ENCODE measurements around the gene ARRDC3. TPM values are rescaled to one million over a fixed set of nuclear protein-coding genes. Genes with fewer than 3 reads are reported as not detected.
"Not testable (repeated sequence)": the region's sequence is repeated elsewhere in the genome, so short reads cannot be mapped to it uniquely, and the experiment has no call there.

Gene ARRDC3
- total RNA-seq, 2 experiments from 2014 or later, result 13.5 to 42.8 TPM

GRCh38 chr5:91407204-91407603 is 24.1 kb upstream of the ARRDC3 start:
- no peak for ATAC-seq
- Mint-ChIP-seq H3K9me3 (ENCODE audit: low read depth) (no peaks in the 10 kb centered on the region), H3K4me1 (no peaks in the 10 kb centered on the region), H3K4me3 (no peak overlapping the region), H3K36me3 (no peaks in the 10 kb centered on the region), H3K27me3 (no peaks in the 10 kb centered on the region), H3K27ac (no peak overlapping the region)
- CTCF ChIA-PET, result interaction anchor here (4.5 kb wide), 1 partner anchor 13 kb away, joined by 18 read pairs; no protein-coding TSS in a partner anchor
- no peak for DNase-seq

- Mint-ChIP-seq H3K36me3 (peaks cover 2% of the 10 kb centered on the region), H3K27ac (no peak overlapping the region), H3K9me3 (ENCODE audit: low read depth) (no peaks in the 10 kb centered on the region), H3K27me3 (no peaks in the 10 kb centered on the region), H3K4me1 (peaks cover under 1% of the 10 kb centered on the region), H3K4me3 (no peak overlapping the region)
- ATAC-seq (no peak), DNase-seq (no peak)
- CTCF ChIA-PET, result interaction anchor here (0.9 to 1.0 kb wide), 2 partner anchors 18 to 20 kb away, joined by 3 read pairs; no protein-coding TSS in a partner anchor
These were observed 20.3 kb upstream of the ARRDC3 start for GRCh38 chr5:91403438-91403837.

GRCh38 chr5:91401175-91401574 is 18.1 kb upstream of the ARRDC3 start:
- CTCF ChIA-PET, result interaction anchor here (0.9 kb wide), 1 partner anchor 18 kb away, joined by 4 read pairs; no protein-coding TSS in a partner anchor
- H3K4me1 Mint-ChIP-seq, result peaks cover 18% of the 10 kb centered on the region
- H3K36me3 Mint-ChIP-seq, result peaks cover 7% of the 10 kb centered on the region
- no peak overlapping the region for H3K27ac Mint-ChIP-seq
- H3K4me3 Mint-ChIP-seq, result no peak overlapping the region
- no peaks in the 10 kb centered on the region for H3K9me3 Mint-ChIP-seq (ENCODE audit: low read depth)
- no peaks in the 10 kb centered on the region for H3K27me3 Mint-ChIP-seq
- no peak for ATAC-seq
- DNase-seq, result no peak

- CTCF ChIA-PET, result interaction anchor here (2.2 kb wide), 1 partner anchor 13 kb away, joined by 15 read pairs; the partner anchor contains the start of gene ARRDC3
- DNase-seq (no peak), ATAC-seq (peak; percentile 83)
- Mint-ChIP-seq H3K27me3 (no peaks in the 10 kb centered on the region), H3K4me3 (peak overlapping the region; percentile 49), H3K27ac (peak overlapping the region; percentile 89), H3K9me3 (ENCODE audit: low read depth) (no peaks in the 10 kb centered on the region), H3K4me1 (peaks cover 18% of the 10 kb centered on the region), H3K36me3 (peaks cover 9% of the 10 kb centered on the region)
These were observed 14.7 kb upstream of the ARRDC3 start for GRCh38 chr5:91397791-91398190.

GRCh38 chr5:91390268-91390667 is 7.2 kb upstream of the ARRDC3 start:
- Mint-ChIP-seq H3K36me3 (peaks cover 9% of the 10 kb centered on the region), H3K4me3 (no peak overlapping the region), H3K27ac (peak overlapping the region; percentile 43), H3K27me3 (no peaks in the 10 kb centered on the region), H3K9me3 (ENCODE audit: low read depth) (peaks cover 2% of the 10 kb centered on the region), H3K4me1 (peaks cover 25% of the 10 kb centered on the region)
- DNase-seq (no peak), ATAC-seq (peak; percentile 85)
- CTCF ChIA-PET, result interaction anchor here (0.6 to 8.9 kb wide), 5 partner anchors 29 to 524 kb away, joined by 3 to 163 read pairs (median 4); no protein-coding TSS in a partner anchor

- CTCF ChIA-PET, result interaction anchor here (0.7 to 8.9 kb wide), 4 partner anchors 29 to 523 kb away, joined by 4 to 163 read pairs (median 10); no protein-coding TSS in a partner anchor
- H3K27me3 Mint-ChIP-seq; H3K9me3 Mint-ChIP-seq (ENCODE audit: low read depth); ATAC-seq; H3K4me3 Mint-ChIP-seq; H3K36me3 Mint-ChIP-seq; DNase-seq; H3K27ac Mint-ChIP-seq: not testable (repeated sequence)
- H3K4me1 Mint-ChIP-seq, result peaks cover 30% of the 10 kb centered on the region
These were observed 6.4 kb upstream of the ARRDC3 start for GRCh38 chr5:91389555-91389954.

GRCh38 chr5:91388362-91388761 is 5.2 kb upstream of the ARRDC3 start:
- DNase-seq (no peak), ATAC-seq (no peak)
- Mint-ChIP-seq H3K4me1 (peaks cover 39% of the 10 kb centered on the region), H3K4me3 (no peak overlapping the region), H3K27me3 (no peaks in the 10 kb centered on the region), H3K9me3 (ENCODE audit: low read depth) (peaks cover 2% of the 10 kb centered on the region), H3K36me3 (peaks cover 9% of the 10 kb centered on the region), H3K27ac (no peak overlapping the region)
- CTCF ChIA-PET, result interaction anchor here (1.1 to 8.9 kb wide), 4 partner anchors 31 to 523 kb away, joined by 3 to 163 read pairs (median 50); no protein-coding TSS in a partner anchor

GRCh38 chr5:91386120-91386519 is 3.0 kb upstream of the ARRDC3 start:
- no peak overlapping the region for H3K4me3 Mint-ChIP-seq
- DNase-seq (no peak), ATAC-seq (no peak)
- CTCF ChIA-PET, result interaction anchor here (0.8 to 8.9 kb wide), 15 partner anchors 8 to 520 kb away, joined by 3 to 163 read pairs (median 17); no protein-coding TSS in a partner anchor
- peaks cover 2% of the 10 kb centered on the region for H3K9me3 Mint-ChIP-seq (ENCODE audit: low read depth)
- H3K27ac Mint-ChIP-seq, result no peak overlapping the region
- H3K36me3 Mint-ChIP-seq, result peaks cover 20% of the 10 kb centered on the region
- peaks cover 35% of the 10 kb centered on the region for H3K4me1 Mint-ChIP-seq
- H3K27me3 Mint-ChIP-seq, result no peaks in the 10 kb centered on the region

- H3K36me3 Mint-ChIP-seq, result peaks cover 22% of the 10 kb centered on the region
These were observed 2.5 kb upstream of the ARRDC3 start for GRCh38 chr5:91385596-91385995.

GRCh38 chr5:91384671-91385430 is 1.7 kb upstream of the ARRDC3 start:
- H3K36me3 Mint-ChIP-seq, result peaks cover 23% of the 10 kb centered on the region
- DNase-seq (peak; percentile 64), ATAC-seq (no peak)
- peak overlapping the region; percentile 100 for H3K27ac Mint-ChIP-seq
- H3K4me1 Mint-ChIP-seq, result peaks cover 27% of the 10 kb centered on the region
- no peaks in the 10 kb centered on the region for H3K27me3 Mint-ChIP-seq
- peaks cover 2% of the 10 kb centered on the region for H3K9me3 Mint-ChIP-seq (ENCODE audit: low read depth)
- CTCF ChIA-PET, result interaction anchor here (0.6 to 8.9 kb wide), 52 partner anchors 9 to 524 kb away, joined by 3 to 163 read pairs (median 4); no protein-coding TSS in a partner anchor
- peak overlapping the region; percentile 88 for H3K4me3 Mint-ChIP-seq

More at GRCh38 chr5:91385596-91385995, 2.5 kb upstream of the ARRDC3 start:
- H3K4me1 Mint-ChIP-seq, result peaks cover 34% of the 10 kb centered on the region
- not testable (repeated sequence) for H3K9me3 Mint-ChIP-seq (ENCODE audit: low read depth); H3K27me3 Mint-ChIP-seq; H3K27ac Mint-ChIP-seq; DNase-seq; ATAC-seq; H3K4me3 Mint-ChIP-seq
- CTCF ChIA-PET, result interaction anchor here (0.8 to 8.9 kb wide), 39 partner anchors 8 to 525 kb away, joined by 3 to 163 read pairs (median 6); no protein-coding TSS in a partner anchor

- Mint-ChIP-seq H3K27me3 (no peaks in the 10 kb centered on the region), H3K9me3 (ENCODE audit: low read depth) (no peaks in the 10 kb centered on the region), H3K4me3 (peak overlapping the region; percentile 88), H3K27ac (peak overlapping the region; percentile 100), H3K36me3 (peaks cover 21% of the 10 kb centered on the region), H3K4me1 (peaks cover 23% of the 10 kb centered on the region)
- no peak for DNase-seq
- ATAC-seq, result no peak
- CTCF ChIA-PET, result interaction anchor here (0.7 to 8.9 kb wide), 26 partner anchors 9 to 518 kb away, joined by 3 to 163 read pairs (median 10); no protein-coding TSS in a partner anchor
These were observed 811 bp upstream of the ARRDC3 start for GRCh38 chr5:91383956-91384300.

GRCh38 chr5:91382530-91383026 is 539 bp downstream of the ARRDC3 start:
- peak; percentile 60 for DNase-seq
- Mint-ChIP-seq H3K9me3 (ENCODE audit: low read depth) (no peaks in the 10 kb centered on the region), H3K36me3 (peaks cover 25% of the 10 kb centered on the region), H3K4me3 (peak overlapping the region; percentile 88), H3K4me1 (peaks cover 26% of the 10 kb centered on the region), H3K27me3 (no peaks in the 10 kb centered on the region), H3K27ac (peak overlapping the region; percentile 100)
- no peak for ATAC-seq
- CTCF ChIA-PET, result interaction anchor here (0.6 to 8.9 kb wide), 14 partner anchors 7 to 280 kb away, joined by 3 to 163 read pairs (median 18); no protein-coding TSS in a partner anchor

GRCh38 chr5:91381774-91382359 is 1.2 kb downstream of the ARRDC3 start:
- CTCF ChIA-PET, result interaction anchor here (1.3 to 8.9 kb wide), 5 partner anchors 38 to 162 kb away, joined by 3 to 163 read pairs (median 51); no protein-coding TSS in a partner anchor
- DNase-seq (peak; percentile 93), ATAC-seq (peak; percentile 13)
- peak overlapping the region; percentile 88 for H3K4me3 Mint-ChIP-seq
- no peaks in the 10 kb centered on the region for H3K27me3 Mint-ChIP-seq
- peaks cover 31% of the 10 kb centered on the region for H3K36me3 Mint-ChIP-seq
- no peaks in the 10 kb centered on the region for H3K9me3 Mint-ChIP-seq (ENCODE audit: low read depth)
- peak overlapping the region; percentile 100 for H3K27ac Mint-ChIP-seq
- H3K4me1 Mint-ChIP-seq, result peaks cover 33% of the 10 kb centered on the region
